Neural crest cell (in vitro differentiated cells): ENCODE results near the gene NSL1. TPM values are rescaled to one million over a fixed set of nuclear protein-coding genes. Genes with fewer than 3 reads are reported as not detected.

Experiments used
- DNase-seq: peaks from one replicate; pipeline ENCODE4 v3.0.0; 2021; ENCODE audit warnings: low read depth, mixed read lengths, low spot score
- H3K27ac Mint-ChIP-seq: one replicate; pipeline ENCODE4 v1.8.0; 2021; ENCODE audit warnings: mild to moderate bottlenecking, mixed read lengths; ENCODE audit not compliant: unreplicated experiment
- H3K27me3 Mint-ChIP-seq: 2 replicates; pipeline ENCODE4 v1.8.0; 2021; ENCODE audit warnings: low read depth, mild to moderate bottlenecking, mixed read lengths
- H3K36me3 Mint-ChIP-seq: 2 replicates; pipeline ENCODE4 v1.8.0; 2021; ENCODE audit warnings: low read depth, mild to moderate bottlenecking, mixed read lengths
- H3K4me1 Mint-ChIP-seq: 2 replicates; pipeline ENCODE4 v1.8.0; 2021; ENCODE audit warnings: mixed read lengths
- H3K4me3 Mint-ChIP-seq: one replicate; pipeline ENCODE4 v1.8.0; 2021; ENCODE audit warnings: mild to moderate bottlenecking, mixed read lengths
- H3K9me3 Mint-ChIP-seq: 2 replicates; pipeline ENCODE4 v1.8.0; 2021; ENCODE audit warnings: mixed read lengths
- total RNA-seq: library from RNA; stranded (reverse); gene quantifications from 2 replicates; pipeline ENCODE4 v1.2.1, GENCODE V29; 2021
- TF ChIP-seq, protein P1 (sequence below): fragments of 200-600 bp; sonication (generic); conservative IDR thresholded peaks from 2 replicates; pipeline ENCODE4 v1.5.0; 2021; ENCODE audit warnings: antibody characterized with exemption, mild to moderate bottlenecking

NSL1 gene
- total RNA-seq, 1 donor from 2014 or later: 63.0 TPM

DNA sequence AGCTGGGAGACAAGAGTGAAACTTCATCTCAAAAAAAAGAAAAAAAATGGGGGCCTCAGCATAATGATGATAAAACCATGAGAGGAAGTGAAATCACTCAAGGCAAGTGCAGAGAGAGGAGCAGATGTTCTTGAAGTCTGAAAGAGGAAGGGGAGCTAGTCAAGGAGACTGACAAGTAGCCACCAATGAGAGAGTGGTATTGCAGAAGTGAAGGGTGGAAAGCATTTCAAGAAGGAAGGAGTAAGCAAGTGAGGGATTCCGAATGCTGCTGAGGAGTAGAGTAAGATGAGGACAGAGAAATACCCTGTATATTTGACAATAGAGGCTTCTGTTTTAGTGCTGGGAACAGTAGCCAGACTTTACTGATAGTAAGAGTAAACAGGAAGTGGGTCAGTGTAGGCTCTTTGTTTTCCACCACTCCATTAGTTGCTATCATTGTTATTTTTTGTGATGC lies 3.0 kb upstream of the NSL1 start:
- no peaks in the 10 kb centered on the region for H3K36me3 Mint-ChIP-seq
- H3K4me1 Mint-ChIP-seq: peaks cover 32% of the 10 kb centered on the region
- H3K4me3 Mint-ChIP-seq: peak overlapping the region; percentile 64
- H3K27me3 Mint-ChIP-seq: peaks cover 4% of the 10 kb centered on the region
- no peaks in the 10 kb centered on the region for H3K9me3 Mint-ChIP-seq
- DNase-seq: no peak
- H3K27ac Mint-ChIP-seq: peak overlapping the region; percentile 78
- TF ChIP-seq, protein P1, sequence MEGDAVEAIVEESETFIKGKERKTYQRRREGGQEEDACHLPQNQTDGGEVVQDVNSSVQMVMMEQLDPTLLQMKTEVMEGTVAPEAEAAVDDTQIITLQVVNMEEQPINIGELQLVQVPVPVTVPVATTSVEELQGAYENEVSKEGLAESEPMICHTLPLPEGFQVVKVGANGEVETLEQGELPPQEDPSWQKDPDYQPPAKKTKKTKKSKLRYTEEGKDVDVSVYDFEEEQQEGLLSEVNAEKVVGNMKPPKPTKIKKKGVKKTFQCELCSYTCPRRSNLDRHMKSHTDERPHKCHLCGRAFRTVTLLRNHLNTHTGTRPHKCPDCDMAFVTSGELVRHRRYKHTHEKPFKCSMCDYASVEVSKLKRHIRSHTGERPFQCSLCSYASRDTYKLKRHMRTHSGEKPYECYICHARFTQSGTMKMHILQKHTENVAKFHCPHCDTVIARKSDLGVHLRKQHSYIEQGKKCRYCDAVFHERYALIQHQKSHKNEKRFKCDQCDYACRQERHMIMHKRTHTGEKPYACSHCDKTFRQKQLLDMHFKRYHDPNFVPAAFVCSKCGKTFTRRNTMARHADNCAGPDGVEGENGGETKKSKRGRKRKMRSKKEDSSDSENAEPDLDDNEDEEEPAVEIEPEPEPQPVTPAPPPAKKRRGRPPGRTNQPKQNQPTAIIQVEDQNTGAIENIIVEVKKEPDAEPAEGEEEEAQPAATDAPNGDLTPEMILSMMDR: no peak

DNA sequence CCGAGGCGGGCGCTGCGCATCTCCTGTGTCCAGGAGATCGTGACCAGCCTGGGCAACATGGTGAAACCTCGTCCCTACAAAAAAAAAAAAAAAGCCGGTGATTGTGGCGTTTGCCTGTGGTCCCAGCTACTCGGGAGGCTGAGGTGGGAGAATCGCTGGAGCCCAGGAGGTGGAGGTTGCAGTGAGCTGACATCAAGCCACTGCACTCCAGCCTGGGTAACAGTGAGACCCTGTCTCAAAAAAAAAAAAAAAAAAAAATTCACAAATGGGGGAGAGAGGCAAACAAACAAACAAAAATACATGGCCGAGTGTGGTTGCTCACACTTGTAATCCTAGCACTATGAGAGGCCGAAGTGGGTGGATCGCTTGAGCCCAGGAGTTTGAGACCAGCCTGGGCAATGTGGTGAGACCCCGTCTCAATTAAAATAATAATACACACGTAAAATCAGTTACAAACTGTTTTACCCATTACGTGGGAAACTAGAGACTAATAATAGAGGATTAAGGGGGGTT lies 875 bp upstream of the NSL1 start:
- peaks cover 38% of the 10 kb centered on the region for H3K4me1 Mint-ChIP-seq
- no peak for DNase-seq
- H3K9me3 Mint-ChIP-seq: no peaks in the 10 kb centered on the region
- TF ChIP-seq, protein P1: no peak
- no peaks in the 10 kb centered on the region for H3K36me3 Mint-ChIP-seq
- H3K27me3 Mint-ChIP-seq: peaks cover 4% of the 10 kb centered on the region
- peak overlapping the region; percentile 99 for H3K4me3 Mint-ChIP-seq
- H3K27ac Mint-ChIP-seq: peak overlapping the region; percentile 99

DNA sequence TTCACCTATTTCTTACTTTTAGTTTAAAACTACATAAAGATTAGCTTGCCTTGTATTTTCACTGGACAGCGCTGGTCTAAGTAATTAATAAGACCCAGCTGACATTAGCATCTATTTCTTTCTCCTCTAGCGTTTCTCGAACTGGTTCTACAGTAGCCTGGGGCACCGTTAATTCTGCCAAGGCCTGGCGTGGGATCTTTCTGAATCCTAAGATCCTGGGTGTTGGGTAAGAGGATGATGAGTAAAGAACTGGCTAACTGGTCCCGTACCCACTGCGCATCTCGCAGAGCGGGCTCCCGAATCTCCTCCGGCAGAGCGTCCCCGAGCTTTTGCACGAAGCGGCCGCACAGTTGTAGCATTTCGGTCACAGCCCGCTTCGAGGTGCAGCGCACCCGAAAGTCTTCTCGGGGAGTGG lies 309 bp downstream of the NSL1 start:
- DNase-seq: no peak
- Mint-ChIP-seq H3K27me3 (peaks cover 4% of the 10 kb centered on the region), H3K4me3 (peak overlapping the region; percentile 99), H3K9me3 (no peaks in the 10 kb centered on the region), H3K36me3 (no peaks in the 10 kb centered on the region), H3K4me1 (peaks cover 38% of the 10 kb centered on the region), H3K27ac (peak overlapping the region; percentile 99)
- TF ChIP-seq, protein P1: no peak

DNA sequence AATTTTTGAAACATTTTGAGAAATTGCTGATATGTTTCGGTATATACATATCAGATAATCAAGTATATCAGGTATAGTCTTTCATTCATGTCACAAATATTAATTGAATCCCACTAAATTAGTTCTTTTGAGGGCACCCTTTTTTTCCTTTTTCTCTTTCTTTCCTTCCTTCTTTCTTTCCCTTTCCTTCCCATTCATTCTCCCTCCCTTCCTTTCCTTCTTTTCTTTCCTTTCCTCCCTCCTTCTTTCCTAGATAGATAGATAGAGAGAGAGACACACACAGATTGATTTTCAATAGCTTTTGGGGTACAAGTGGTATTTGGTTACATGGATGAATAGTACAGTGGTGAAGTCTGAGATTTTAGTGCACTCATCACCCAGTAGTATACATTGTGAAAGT lies 5.7 kb downstream of the NSL1 start:
- Mint-ChIP-seq H3K27ac (peak overlapping the region; percentile 76), H3K36me3 (peaks cover 16% of the 10 kb centered on the region)
- TF ChIP-seq, protein P1: no peak

DNA sequence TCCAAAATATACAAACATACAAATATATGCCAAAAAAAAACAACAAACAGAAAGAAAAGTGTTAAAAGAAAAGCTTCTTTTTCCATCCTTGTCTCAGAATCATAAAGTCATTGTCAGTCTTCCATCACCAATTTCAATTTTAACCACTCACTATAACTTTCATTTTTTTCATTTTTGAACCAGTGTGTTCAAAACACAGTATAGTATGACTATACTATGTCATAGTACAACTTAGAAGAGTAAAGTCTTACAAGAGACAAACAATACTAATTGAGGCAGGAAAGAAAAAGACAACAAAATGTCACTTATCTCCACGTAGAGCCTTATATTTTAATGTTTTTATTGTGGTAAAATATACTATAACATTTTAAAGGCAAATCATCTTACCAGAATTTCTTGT lies 7.6 kb downstream of the NSL1 start:
- no peak for DNase-seq
- no peak overlapping the region for H3K4me3 Mint-ChIP-seq
- TF ChIP-seq, protein P1: no peak

More for the DNA sequence above, 5.7 kb downstream of the NSL1 start:
- Mint-ChIP-seq H3K9me3 (no peaks in the 10 kb centered on the region), H3K27me3 (no peaks in the 10 kb centered on the region), H3K4me3 (no peak overlapping the region), H3K4me1 (peaks cover 9% of the 10 kb centered on the region)
- DNase-seq: no peak

More for the DNA sequence above, 7.6 kb downstream of the NSL1 start:
- H3K9me3 Mint-ChIP-seq: no peaks in the 10 kb centered on the region
- no peaks in the 10 kb centered on the region for H3K27me3 Mint-ChIP-seq
- H3K27ac Mint-ChIP-seq: no peak overlapping the region
- H3K36me3 Mint-ChIP-seq: peaks cover 17% of the 10 kb centered on the region
- peaks cover 5% of the 10 kb centered on the region for H3K4me1 Mint-ChIP-seq
